DOHH2 (cell line): Measurements from ENCODE around the gene YTHDF1.

Experiments used
- H3F3A ChIP-seq: fragments of 200-600 bp; sonication (generic), shearing (Covaris generic); 2 replicates; pipeline ENCODE4 v1.6.0; 2016; ENCODE audit warnings: antibody characterized with exemption, mild to moderate bottlenecking; ENCODE audit not compliant: control insufficient read depth, insufficient read depth
- H3K27ac ChIP-seq: fragments of 200-600 bp; sonication (generic); 2 replicates; pipeline ENCODE4 v1.5.1; 2014; ENCODE audit warnings: low read depth, mild to moderate bottlenecking, low read length, moderate library complexity
- H3K27me3 ChIP-seq: fragments of 200-600 bp; sonication (generic); 2 replicates; pipeline ENCODE4 v1.6.1; 2014; ENCODE audit warnings: mild to moderate bottlenecking, low read length, mixed read lengths; ENCODE audit not compliant: control insufficient read depth
- H3K36me3 ChIP-seq: fragments of 200-600 bp; sonication (generic); 2 replicates; pipeline ENCODE4 v1.6.1; 2014; ENCODE audit warnings: mild to moderate bottlenecking, low read length, moderate library complexity, mixed read lengths; ENCODE audit not compliant: control insufficient read depth
- H3K4me1 ChIP-seq: fragments of 200-600 bp; sonication (generic); 2 replicates; pipeline ENCODE4 v1.6.1; 2014; ENCODE audit warnings: mild to moderate bottlenecking, low read length, mixed read lengths; ENCODE audit not compliant: control insufficient read depth
- H3K4me2 ChIP-seq: fragments of 200-600 bp; sonication (generic); 2 replicates; pipeline ENCODE4 v1.6.0; 2014; ENCODE audit warnings: mild to moderate bottlenecking, low read length, moderate library complexity
- H3K4me3 ChIP-seq: fragments of 200-600 bp; sonication (generic); 2 replicates; pipeline ENCODE4 v1.5.1; 2014; ENCODE audit warnings: mild to moderate bottlenecking, low read length, mixed read lengths
- H3K79me2 ChIP-seq: fragments of 200-600 bp; sonication (generic); 2 replicates; pipeline ENCODE4 v1.6.1; 2014; ENCODE audit warnings: mild to moderate bottlenecking, low read length, mixed read lengths; ENCODE audit not compliant: control insufficient read depth
- H3K9me2 ChIP-seq: fragments of 200-600 bp; sonication (generic); replicated peaks from 2 replicates; pipeline ENCODE4 v1.6.1; 2014; ENCODE audit warnings: mild to moderate bottlenecking, low read length, mixed read lengths; ENCODE audit not compliant: control insufficient read depth
- H3K9me3 ChIP-seq: fragments of 200-600 bp; sonication (generic); 2 replicates; pipeline ENCODE4 v1.6.1; 2014; ENCODE audit warnings: antibody characterized with exemption, low read length, mixed read lengths; ENCODE audit not compliant: control insufficient read depth, insufficient read depth
- H4K20me1 ChIP-seq: fragments of 200-600 bp; sonication (generic); 2 replicates; pipeline ENCODE4 v1.6.0; 2014; ENCODE audit warnings: low read depth, mild to moderate bottlenecking, antibody characterized with exemption, low read length, moderate library complexity; ENCODE audit not compliant: control insufficient read depth, insufficient read depth
- EZH2phosphoT487 ChIP-seq: fragments of 200-600 bp; sonication (generic); IDR thresholded peaks from 2 replicates; pipeline ENCODE4 v1.6.1; 2017; ENCODE audit warnings: borderline replicate concordance, mild to moderate bottlenecking, antibody characterized with exemption, low read length, moderate library complexity, mixed read lengths
- TF ChIP-seq, protein P1 (sequence below): fragments of 200-600 bp; sonication (generic); IDR thresholded peaks from one replicate; pipeline ENCODE4 v1.5.1; 2014; ENCODE audit warnings: antibody characterized with exemption, mild to moderate bottlenecking, low read depth, low read length; ENCODE audit not compliant: poor library complexity, severe bottlenecking

Gene YTHDF1

DNA sequence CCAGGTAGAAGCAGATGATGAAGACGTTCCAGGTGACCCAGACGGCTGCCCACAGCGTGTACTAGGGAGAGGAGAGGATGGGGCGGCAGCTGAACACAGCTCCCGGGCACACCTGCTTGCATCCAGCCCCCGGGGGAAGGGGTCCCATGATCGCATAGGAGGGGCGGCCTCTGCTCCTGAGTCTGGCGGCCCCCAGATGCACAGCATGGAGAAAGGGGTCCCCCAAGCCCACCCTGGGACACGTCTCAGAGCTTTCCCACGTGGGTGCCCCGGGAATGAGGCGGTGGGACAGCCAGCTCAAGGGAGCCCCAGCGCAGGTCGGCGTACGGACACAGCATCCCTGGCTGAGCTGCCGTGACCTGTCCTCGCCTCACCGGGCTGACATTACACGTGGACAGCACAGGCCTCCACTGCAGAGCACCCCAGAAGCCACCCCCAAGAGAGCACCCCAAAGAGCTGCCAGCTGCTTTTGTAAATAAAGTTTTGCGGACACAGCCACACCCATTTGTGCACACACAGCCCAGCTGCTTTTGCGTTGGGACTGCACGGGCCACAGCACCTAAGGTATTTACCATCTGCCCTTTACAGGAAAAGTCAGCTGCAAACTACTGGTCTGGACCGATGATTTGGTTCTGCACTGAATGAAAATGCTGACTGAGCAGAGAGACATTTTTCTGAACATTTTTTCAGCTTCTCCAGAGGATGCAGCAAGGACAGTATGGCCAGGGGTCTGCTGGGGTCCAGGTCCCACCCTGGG, 33.1 kb upstream of the YTHDF1 start:
- no peaks in the 10 kb centered on the region for H3K36me3 ChIP-seq
- no peaks in the 10 kb centered on the region for H4K20me1 ChIP-seq
- no peaks in the 10 kb centered on the region for H3K79me2 ChIP-seq
- H3K27me3 ChIP-seq = peaks cover 9% of the 10 kb centered on the region
- no peak overlapping the region for H3K4me3 ChIP-seq
- H3F3A ChIP-seq = no peaks in the 10 kb centered on the region
- TF ChIP-seq, protein P1, sequence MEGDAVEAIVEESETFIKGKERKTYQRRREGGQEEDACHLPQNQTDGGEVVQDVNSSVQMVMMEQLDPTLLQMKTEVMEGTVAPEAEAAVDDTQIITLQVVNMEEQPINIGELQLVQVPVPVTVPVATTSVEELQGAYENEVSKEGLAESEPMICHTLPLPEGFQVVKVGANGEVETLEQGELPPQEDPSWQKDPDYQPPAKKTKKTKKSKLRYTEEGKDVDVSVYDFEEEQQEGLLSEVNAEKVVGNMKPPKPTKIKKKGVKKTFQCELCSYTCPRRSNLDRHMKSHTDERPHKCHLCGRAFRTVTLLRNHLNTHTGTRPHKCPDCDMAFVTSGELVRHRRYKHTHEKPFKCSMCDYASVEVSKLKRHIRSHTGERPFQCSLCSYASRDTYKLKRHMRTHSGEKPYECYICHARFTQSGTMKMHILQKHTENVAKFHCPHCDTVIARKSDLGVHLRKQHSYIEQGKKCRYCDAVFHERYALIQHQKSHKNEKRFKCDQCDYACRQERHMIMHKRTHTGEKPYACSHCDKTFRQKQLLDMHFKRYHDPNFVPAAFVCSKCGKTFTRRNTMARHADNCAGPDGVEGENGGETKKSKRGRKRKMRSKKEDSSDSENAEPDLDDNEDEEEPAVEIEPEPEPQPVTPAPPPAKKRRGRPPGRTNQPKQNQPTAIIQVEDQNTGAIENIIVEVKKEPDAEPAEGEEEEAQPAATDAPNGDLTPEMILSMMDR = no peak
- TF ChIP-seq EZH2phosphoT487 = no peak
- H3K9me2 ChIP-seq = no peaks in the 10 kb centered on the region
- H3K9me3 ChIP-seq = no peaks in the 10 kb centered on the region
- H3K4me1 ChIP-seq = no peaks in the 10 kb centered on the region
- H3K4me2 ChIP-seq = no peak overlapping the region
- H3K27ac ChIP-seq = no peak overlapping the region

- H3K27ac ChIP-seq = no peak overlapping the region
- H3K27me3 ChIP-seq = peaks cover 2% of the 10 kb centered on the region; the same call in 1 of the 2 replicates
Observed at GRCh38 chr20:63247671-63248228, 31.8 kb upstream of the YTHDF1 start.

DNA sequence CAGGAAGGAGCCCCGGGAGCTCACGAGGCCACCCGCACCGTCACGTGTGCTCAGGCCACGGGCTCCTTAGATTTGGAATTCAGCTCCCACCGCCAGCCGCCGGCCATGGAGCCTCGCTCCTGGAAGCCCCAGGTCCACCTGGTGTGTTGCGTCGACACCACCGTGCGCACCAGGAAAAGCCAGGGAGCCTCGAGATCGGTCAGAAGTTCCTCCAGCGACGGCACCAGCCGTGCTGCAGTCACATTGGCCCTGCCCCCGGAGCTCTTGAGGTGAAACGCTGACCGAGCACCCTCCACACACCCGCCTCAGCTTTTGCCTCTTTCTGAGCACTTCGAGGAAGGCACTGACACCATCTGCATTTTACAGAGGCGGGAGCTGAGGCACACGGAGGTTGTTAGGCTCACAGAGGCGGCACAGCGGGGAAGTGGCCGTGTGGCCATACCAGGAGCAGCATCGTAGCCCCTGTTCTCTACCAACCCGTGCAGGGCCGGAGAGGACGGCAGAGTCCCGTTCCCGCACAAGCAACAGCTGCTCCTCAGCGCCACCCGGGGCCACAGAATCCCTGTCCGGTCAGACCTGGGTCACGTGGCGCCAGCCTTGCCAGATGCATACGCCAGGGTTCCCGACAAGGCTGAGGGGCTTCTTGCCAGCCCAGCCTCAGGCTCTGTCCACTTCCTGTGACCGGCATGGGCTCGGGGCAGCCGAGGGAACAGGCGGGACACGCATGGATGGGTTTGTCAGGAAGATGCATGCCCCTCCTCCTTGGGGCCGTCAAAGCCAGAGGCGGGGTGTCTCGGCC, 30.8 kb upstream of the YTHDF1 start:
- no peak overlapping the region for H3K4me3 ChIP-seq
- no peak overlapping the region for H3K27ac ChIP-seq
- H3K4me2 ChIP-seq = no peak overlapping the region
- H3F3A ChIP-seq = no peaks in the 10 kb centered on the region
- H3K36me3 ChIP-seq = no peaks in the 10 kb centered on the region
- no peaks in the 10 kb centered on the region for H3K9me3 ChIP-seq
- H3K4me1 ChIP-seq = no peaks in the 10 kb centered on the region
- no peaks in the 10 kb centered on the region for H4K20me1 ChIP-seq
- no peaks in the 10 kb centered on the region for H3K79me2 ChIP-seq
- H3K9me2 ChIP-seq = no peaks in the 10 kb centered on the region
- H3K27me3 ChIP-seq = no peaks in the 10 kb centered on the region
- TF ChIP-seq, protein P1 = no peak
- no peak for TF ChIP-seq EZH2phosphoT487

More at GRCh38 chr20:63247671-63248228, 31.8 kb upstream of the YTHDF1 start:
- Histone ChIP-seq H3K4me3 (no peak overlapping the region), H3F3A (no peaks in the 10 kb centered on the region), H3K4me2 (no peak overlapping the region), H4K20me1 (no peaks in the 10 kb centered on the region), H3K4me1 (no peaks in the 10 kb centered on the region), H3K36me3 (no peaks in the 10 kb centered on the region), H3K79me2 (no peaks in the 10 kb centered on the region), H3K9me3 (no peaks in the 10 kb centered on the region), H3K9me2 (no peaks in the 10 kb centered on the region)
- TF ChIP-seq EZH2phosphoT487 = no peak
- TF ChIP-seq, protein P1 = no peak
